ENCODE data around the gene SLC25A31.

DNA sequence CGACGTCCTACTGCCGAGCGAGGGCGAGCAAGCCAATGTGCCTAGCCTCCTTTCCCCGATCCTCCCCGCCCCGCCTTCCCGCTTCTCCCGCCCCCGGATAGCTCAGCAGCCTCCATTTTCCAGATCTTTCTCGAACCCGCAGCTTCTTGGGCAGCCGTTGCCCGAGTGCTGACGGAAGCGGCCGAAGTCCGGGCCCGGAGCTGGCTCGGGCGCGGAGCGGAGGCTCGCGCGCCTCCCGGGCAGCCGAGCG, 51.8 kb downstream of the SLC25A31 start:
- TF ChIP-seq POLR2AphosphoS5 (IDR thresholded peaks at IDR 0.05; ENCODE audit: low read depth, low read length): no peak
- TF ChIP-seq TAF1 (IDR thresholded peaks at IDR 0.05; ENCODE audit: low read depth, low read length): no peak

Data from GM12891 (cell line).